Keratinocyte (primary cell): Measurements from ENCODE around the gene PGAM1.

Experiments used
- CTCF ChIP-seq, 3 experiments: IDR thresholded peaks in 1 of 3; conservative IDR thresholded peaks in 1 of 3; optimal IDR thresholded peaks in 1 of 3; 2 replicates in 2 of 3; 3 replicates in 1 of 3; pipeline versions ENCODE3 to v1.5.1; 2011; ENCODE audit warnings: low read length in 3 of 3, mild to moderate bottlenecking in 3 of 3, moderate library complexity in 2 of 3, control low read depth in 1 of 3, inconsistent platforms in 1 of 3; ENCODE audit not compliant: insufficient read depth in 2 of 3; ENCODE audit errors: extremely low read depth in 1 of 3
- EZH2 ChIP-seq: IDR thresholded peaks from one replicate; pipeline ENCODE4 v1.6.1; 2012; ENCODE audit warnings: inconsistent platforms, mild to moderate bottlenecking, low read length, moderate library complexity

- TF ChIP-seq CTCF (optimal IDR thresholded peaks at IDR 0.05 in 1 of 3, IDR thresholded peaks at IDR 0.05 in 1 of 3, conservative IDR thresholded peaks at IDR 0.05 in 1 of 3; ENCODE audit: extremely low read depth in 1 of 3, insufficient read depth in 2 of 3, low read length in 3 of 3) (peak; percentile 53 to 83 (median 83)), EZH2 (no peak)
Observed at GRCh38 chr10:97407211-97407951, 18.6 kb upstream of the PGAM1 start.
